Heart right ventricle (tissue), 16 donors: ENCODE measurements around the gene ANKFN1. TPM values are rescaled to one million over a fixed set of nuclear protein-coding genes. Genes with fewer than 3 reads are reported as not detected.

Experiments used
- ATAC-seq, 8 donors: fragments of 200-7000 bp; cut with Tn5 transposase; one replicate each; pipeline ENCODE4 v1.9.1; 2020; ENCODE audit warnings: mild to moderate bottlenecking in 8 of 8, moderate library complexity in 8 of 8, moderate number of reproducible peaks in 1 of 8
- DNase-seq, 2 donors: peaks; one replicate each; pipeline ENCODE4 v3.0.0-alpha.2; 2020
- H3K27ac ChIP-seq, 10 donors: fragments of 200-600 bp; sonication (generic) in 2 of 10; one replicate each; pipeline versions ENCODE4 v1.5.0 to v1.8.0; 2020 to 2022; ENCODE audit warnings: mild to moderate bottlenecking in 3 of 10
- H3K27me3 ChIP-seq, 7 donors: fragments of 200-600 bp; one replicate each; pipeline ENCODE4 v1.8.0; 2021 to 2022; ENCODE audit warnings: mild to moderate bottlenecking in 2 of 7
- H3K36me3 ChIP-seq, 9 donors: fragments of 200-600 bp; sonication (generic) in 1 of 9; one replicate each; pipeline versions ENCODE4 v1.5.0 to v1.8.0; 2020 to 2022; ENCODE audit warnings: mild to moderate bottlenecking in 2 of 9
- H3K4me1 ChIP-seq, 9 donors: fragments of 200-600 bp; sonication (generic) in 1 of 9; one replicate each; pipeline versions ENCODE4 v1.5.0 to v1.8.0; 2020 to 2022; ENCODE audit warnings: mild to moderate bottlenecking in 4 of 9
- H3K4me3 ChIP-seq, 10 donors: fragments of 200-600 bp; sonication (generic) in 2 of 10; one replicate each; pipeline versions ENCODE4 v1.5.0 to v1.8.0; 2020 to 2022; ENCODE audit warnings: mild to moderate bottlenecking in 7 of 10, moderate library complexity in 2 of 10
- H3K9me3 ChIP-seq, 11 donors: fragments of 200-600 bp in 10 of 11; sonication (generic) in 2 of 11; one replicate each; pipeline versions ENCODE4 v1.5.0 to v1.8.0; 2013 to 2022; ENCODE audit warnings: mild to moderate bottlenecking in 2 of 11, control low read depth in 1 of 11, moderate library complexity in 1 of 11
- WGBS, 2 donors: extraction: QIAGEN DNeasy Blood & Tissue Kit; methylation state at CpG; one replicate each; pipeline ENCODE4 v1.1.7; 2013; ENCODE audit warnings: inconsistent platforms in 1 of 2; 5-methylcytosine and 5-hydroxymethylcytosine counted together
- intact Hi-C, 10 donors: fragments of 100-400 bp; cut with DNase I; formaldehyde crosslinking; loops; one replicate each; pipeline versions ENCODE4 v1.11.1 to v1.14.2; 2022
- polyA plus RNA-seq, 2 donors: library from polyadenylated mRNA; stranded (reverse); fragments of 200-250 nt; gene quantifications; one replicate each; pipeline ENCODE4 v1.2.3, GENCODE V29; 2013
- total RNA-seq, 10 donors: library from RNA; stranded (reverse); fragmentation: NEBNext Ultra II Directional in 3 of 10; extraction: Animal tissue kit (Norgen Biotek cat#: 25700) in 3 of 10; gene quantifications; one replicate each; pipeline versions ENCODE4 v1.2.1 to v1.2.4, GENCODE V29; 2021 to 2023
- TF ChIP-seq, protein P1 (sequence below), 9 donors: fragments of 200-600 bp; sonication (generic) in 2 of 9; IDR thresholded peaks; one replicate each; pipeline versions ENCODE4 v1.5.0 to v1.8.0; 2021 to 2022; ENCODE audit warnings: antibody characterized with exemption in 9 of 9, mild to moderate bottlenecking in 5 of 9, moderate library complexity in 1 of 9
- donor health status: Arrhythmogenic right ventricular cardiomyopathy.
- donor health status: ischemic (EF 13 %, LVEDD 7.1; RV severe dilation, severe dysfunction).
- donor health status: healthy with polysubstance abuse.
- donor health status: DM: no; HTN: yes; CAD: no.
- donor health status: DM: no; HTN: no; CAD: no.
- donor health status: ischemic (EF 25% LVEDD 6.9; RV normal size, moderate dysfunction).
- donor health status: ischemic (EF 25% LVEDD 5.7; RV mildly dilated, moderate dysfunction).
- donor health status: healthy.
- donor health status: DM: yes; HTN: yes; CAD: no.
- donor health status: Ischemic cardiomyopathy.
- donor health status: ischemic (EF 35%, LVEDD 5.7; RV mildly dilated, moderate dysfunction).
- donor health status: nonischemic (EF 11% LVEDD 7.7; RV severe dilation, severe dysfunction).
- donor health status: DM: yes; HTN: yes; CAD: no.
- donor health status: PGD.
- donor health status: ischemic (EF 29% LVEDD 5.4; RV normal size, mild dysfunction).
- donor health status: nonischemic (EF 23%, LVEDD 6.1; RV moderate dilation, normal function).

The ANKFN1 gene
- total and polyA plus RNA-seq, 12 donors: 0.01 to 0.38 TPM; not detected in 10

DNA sequence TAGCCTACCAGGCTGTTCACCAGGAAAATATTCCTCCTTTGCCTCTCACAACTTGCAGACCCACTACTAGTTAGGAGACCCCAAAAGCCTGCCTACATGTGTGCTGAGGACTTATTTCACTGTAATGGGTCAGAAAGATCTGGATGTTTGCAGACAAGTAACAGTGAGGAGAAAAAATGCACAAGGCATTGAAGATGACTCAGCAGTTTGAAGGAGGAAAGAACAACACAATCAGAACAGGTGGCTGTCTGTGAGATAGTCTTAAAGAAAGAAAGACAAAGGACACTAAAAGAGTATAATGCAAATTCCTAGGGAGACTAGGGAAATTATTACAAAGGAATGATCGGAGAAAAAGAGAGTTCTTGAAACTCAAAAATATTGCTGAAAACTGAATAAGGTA lies 69.0 kb downstream of the ANKFN1 start:
- Histone ChIP-seq H3K4me3 (no peak overlapping the region), H3K9me3 (no peaks in the 10 kb centered on the region), H3K36me3 (no peaks in the 10 kb centered on the region), H3K27me3 (no peaks in the 10 kb centered on the region), H3K27ac (no peak overlapping the region), H3K4me1 (no peaks in the 10 kb centered on the region)
- WGBS, 2 donors: 93 to 98% methylated on average over 1 of the region's 1 CpG
- no peak for ATAC-seq
- no peak for DNase-seq
- intact Hi-C loops: no loop called here
- TF ChIP-seq, protein P1, sequence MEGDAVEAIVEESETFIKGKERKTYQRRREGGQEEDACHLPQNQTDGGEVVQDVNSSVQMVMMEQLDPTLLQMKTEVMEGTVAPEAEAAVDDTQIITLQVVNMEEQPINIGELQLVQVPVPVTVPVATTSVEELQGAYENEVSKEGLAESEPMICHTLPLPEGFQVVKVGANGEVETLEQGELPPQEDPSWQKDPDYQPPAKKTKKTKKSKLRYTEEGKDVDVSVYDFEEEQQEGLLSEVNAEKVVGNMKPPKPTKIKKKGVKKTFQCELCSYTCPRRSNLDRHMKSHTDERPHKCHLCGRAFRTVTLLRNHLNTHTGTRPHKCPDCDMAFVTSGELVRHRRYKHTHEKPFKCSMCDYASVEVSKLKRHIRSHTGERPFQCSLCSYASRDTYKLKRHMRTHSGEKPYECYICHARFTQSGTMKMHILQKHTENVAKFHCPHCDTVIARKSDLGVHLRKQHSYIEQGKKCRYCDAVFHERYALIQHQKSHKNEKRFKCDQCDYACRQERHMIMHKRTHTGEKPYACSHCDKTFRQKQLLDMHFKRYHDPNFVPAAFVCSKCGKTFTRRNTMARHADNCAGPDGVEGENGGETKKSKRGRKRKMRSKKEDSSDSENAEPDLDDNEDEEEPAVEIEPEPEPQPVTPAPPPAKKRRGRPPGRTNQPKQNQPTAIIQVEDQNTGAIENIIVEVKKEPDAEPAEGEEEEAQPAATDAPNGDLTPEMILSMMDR (IDR thresholded peaks at IDR 0.05): no peak

DNA sequence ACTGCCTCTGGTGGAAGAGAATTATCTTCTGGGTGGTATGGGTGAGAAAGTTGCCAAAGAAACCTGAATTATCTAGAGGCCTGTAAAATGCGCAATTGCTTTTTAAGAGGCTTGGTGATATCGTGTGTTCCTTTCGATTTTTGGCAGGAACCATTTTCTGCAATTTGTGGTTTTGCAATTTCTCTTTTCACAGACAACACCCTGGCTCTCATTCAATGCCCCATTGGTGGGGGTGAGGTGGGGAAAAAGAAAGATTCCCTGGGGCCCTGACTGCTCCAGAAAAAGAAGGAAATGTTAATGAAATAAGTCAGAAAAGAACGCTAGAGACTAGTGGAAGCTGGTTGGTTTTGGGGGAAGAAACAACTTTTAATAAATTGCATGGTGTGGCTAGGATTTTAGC lies 77.4 kb downstream of the ANKFN1 start:
- Histone ChIP-seq H3K4me1 (peaks cover 0 to 6% (median 0%) of the 10 kb centered on the region in 9 donors), H3K27ac (no peak overlapping the region), H3K9me3 (peaks cover 0 to 9% (median 0%) of the 10 kb centered on the region in 11 donors), H3K36me3 (no peaks in the 10 kb centered on the region), H3K4me3 (no peak overlapping the region), H3K27me3 (no peaks in the 10 kb centered on the region)
- WGBS, 2 donors: 67 to 68% methylated on average over 4 of the region's 4 CpGs
- TF ChIP-seq, protein P1 (IDR thresholded peaks at IDR 0.05): no peak
- intact Hi-C loops: no loop called here
- DNase-seq (no peak), ATAC-seq (peak in 2 of 8 donors; percentile 16 to 45)

DNA sequence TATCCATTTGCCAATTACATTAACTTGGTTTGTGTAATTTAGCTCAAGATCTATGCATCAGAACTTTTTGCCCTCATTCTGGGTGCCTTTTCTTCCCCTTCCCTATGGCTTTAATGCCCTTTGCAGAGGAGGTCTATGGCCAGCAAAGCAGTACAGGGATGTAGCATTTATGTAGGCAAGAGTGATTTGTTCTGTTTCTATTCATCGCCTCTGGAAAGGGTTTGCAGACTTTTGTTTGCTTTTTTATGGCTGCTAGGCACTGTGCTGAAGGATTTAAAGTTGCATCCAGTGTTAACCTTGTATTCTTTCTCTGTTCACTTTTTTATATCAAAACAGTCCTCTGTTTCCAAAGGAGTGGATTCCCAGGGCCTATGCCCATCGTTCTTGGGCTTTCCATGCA lies 78.0 kb downstream of the ANKFN1 start:
- TF ChIP-seq, protein P1 (IDR thresholded peaks at IDR 0.05): no peak
- 77% methylated on average over 2 of the region's 2 CpGs for WGBS, 2 donors

DNA sequence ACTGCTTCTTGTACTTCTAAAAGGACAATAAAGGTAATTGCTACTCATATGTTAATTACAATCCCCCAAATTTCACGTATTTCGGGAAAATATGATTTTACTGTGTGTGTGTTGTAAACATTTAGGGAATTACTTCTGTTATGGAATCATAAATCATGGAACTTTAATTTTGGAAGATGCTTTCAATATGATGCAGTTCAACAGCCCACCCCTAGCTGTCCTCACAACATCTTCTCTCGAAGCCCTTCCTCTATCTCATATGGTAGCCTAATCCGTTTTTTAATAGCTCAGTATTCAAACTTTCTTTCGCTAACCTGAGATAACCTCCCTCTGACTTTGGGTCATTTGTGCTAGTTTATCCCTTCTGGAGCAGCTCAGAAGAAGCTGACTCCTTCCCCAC lies 78.4 kb downstream of the ANKFN1 start:
- intact Hi-C loops: no loop called here
- Histone ChIP-seq H3K27ac (no peak overlapping the region), H3K27me3 (no peaks in the 10 kb centered on the region), H3K9me3 (peaks cover 0 to 9% (median 0%) of the 10 kb centered on the region in 11 donors), H3K4me1 (peaks cover 0 to 6% (median 0%) of the 10 kb centered on the region in 9 donors), H3K4me3 (no peak overlapping the region), H3K36me3 (no peaks in the 10 kb centered on the region)
- TF ChIP-seq, protein P1 (IDR thresholded peaks at IDR 0.05): no peak
- DNase-seq (no peak), ATAC-seq (no peak)
- WGBS, 2 donors: 67 to 70% methylated on average over 5 of the region's 5 CpGs

More for the DNA sequence above, 78.0 kb downstream of the ANKFN1 start:
- peaks cover 0 to 6% (median 0%) of the 10 kb centered on the region in 9 donors for H3K4me1 ChIP-seq
- ATAC-seq (no peak), DNase-seq (no peak)
- H3K4me3 ChIP-seq: no peak overlapping the region
- no peaks in the 10 kb centered on the region for H3K36me3 ChIP-seq
- H3K27ac ChIP-seq: no peak overlapping the region
- H3K27me3 ChIP-seq: no peaks in the 10 kb centered on the region
- peaks cover 0 to 9% (median 0%) of the 10 kb centered on the region in 11 donors for H3K9me3 ChIP-seq
- intact Hi-C loops: no loop called here
